MM.1S (cell line): ENCODE measurements around the gene MFAP2.

Experiments
- EZH2 ChIP-seq: fragments of 300-600 bp; sonication (generic); optimal IDR thresholded peaks from 2 replicates; pipeline ENCODE3; 2017; ENCODE audit warnings: low read depth, mild to moderate bottlenecking, antibody characterized with exemption, low read length, mixed read lengths
- EZH2phosphoT487 ChIP-seq: fragments of 300-600 bp; sonication (generic); IDR thresholded peaks from 2 replicates; pipeline ENCODE4 v1.6.1; 2018; ENCODE audit warnings: antibody characterized with exemption, low read length
- TF ChIP-seq, protein P1 (sequence below): fragments of 300-600 bp; sonication (generic); IDR thresholded peaks from 2 replicates; pipeline ENCODE4 v1.5.1; 2016; ENCODE audit warnings: antibody characterized with exemption, low read length, mixed read lengths

DNA sequence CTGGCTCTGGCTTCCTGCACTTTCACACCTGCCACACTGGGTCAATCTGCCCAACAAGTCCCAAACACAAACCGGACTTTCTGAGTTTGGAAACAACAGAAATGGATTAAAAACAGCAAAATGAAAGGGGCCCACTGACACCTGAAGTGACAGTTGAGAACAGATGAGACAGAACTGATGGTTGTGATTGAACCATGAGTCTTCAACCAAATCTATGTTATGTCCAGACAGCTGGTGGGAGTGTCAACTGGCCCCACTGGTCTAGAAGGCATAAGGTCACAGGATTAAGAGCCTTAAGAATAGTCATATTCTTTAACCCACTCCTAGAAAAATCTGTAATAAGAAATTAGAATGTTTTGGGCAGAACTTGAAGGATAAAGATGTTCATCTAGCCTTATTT lies 44.3 kb upstream of the MFAP2 start:
- TF ChIP-seq EZH2phosphoT487 (no peak), EZH2 (no peak)
- TF ChIP-seq, protein P1, sequence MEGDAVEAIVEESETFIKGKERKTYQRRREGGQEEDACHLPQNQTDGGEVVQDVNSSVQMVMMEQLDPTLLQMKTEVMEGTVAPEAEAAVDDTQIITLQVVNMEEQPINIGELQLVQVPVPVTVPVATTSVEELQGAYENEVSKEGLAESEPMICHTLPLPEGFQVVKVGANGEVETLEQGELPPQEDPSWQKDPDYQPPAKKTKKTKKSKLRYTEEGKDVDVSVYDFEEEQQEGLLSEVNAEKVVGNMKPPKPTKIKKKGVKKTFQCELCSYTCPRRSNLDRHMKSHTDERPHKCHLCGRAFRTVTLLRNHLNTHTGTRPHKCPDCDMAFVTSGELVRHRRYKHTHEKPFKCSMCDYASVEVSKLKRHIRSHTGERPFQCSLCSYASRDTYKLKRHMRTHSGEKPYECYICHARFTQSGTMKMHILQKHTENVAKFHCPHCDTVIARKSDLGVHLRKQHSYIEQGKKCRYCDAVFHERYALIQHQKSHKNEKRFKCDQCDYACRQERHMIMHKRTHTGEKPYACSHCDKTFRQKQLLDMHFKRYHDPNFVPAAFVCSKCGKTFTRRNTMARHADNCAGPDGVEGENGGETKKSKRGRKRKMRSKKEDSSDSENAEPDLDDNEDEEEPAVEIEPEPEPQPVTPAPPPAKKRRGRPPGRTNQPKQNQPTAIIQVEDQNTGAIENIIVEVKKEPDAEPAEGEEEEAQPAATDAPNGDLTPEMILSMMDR = no peak
